Kidney (tissue), 14 donors: Measurements from ENCODE around the gene KCNG2. TPM values are rescaled to one million over a fixed set of nuclear protein-coding genes. Genes with fewer than 3 reads are reported as not detected.

Source experiments
- DNase-seq, 5 donors: peaks; one replicate each; pipeline ENCODE4 v3.0.0-alpha.2; 2013 to 2020
- FAIRE-seq: peaks from 2 replicates; lab custom pipeline; 2012; peaks lifted over from hg19 to GRCh38; lab: Jason Lieb, UNC
- H3K27ac ChIP-seq, 2 donors: one replicate each; pipeline ENCODE4 v1.7.0; 2013; ENCODE audit warnings: low read depth in 2 of 2, low read length in 2 of 2, inconsistent platforms in 1 of 2
- H3K27me3 ChIP-seq: one replicate; pipeline ENCODE4 v1.7.1; 2013; ENCODE audit warnings: low read length, inconsistent platforms; ENCODE audit not compliant: control insufficient read depth, insufficient read depth
- H3K36me3 ChIP-seq, 3 donors: one replicate each; pipeline versions ENCODE4 v1.7.0 to v1.7.1; 2013; ENCODE audit warnings: low read length in 3 of 3, control low read depth in 1 of 3, inconsistent platforms in 1 of 3; ENCODE audit not compliant: insufficient read depth in 3 of 3, control insufficient read depth in 2 of 3
- H3K4me1 ChIP-seq, 3 donors: one replicate each; pipeline versions ENCODE4 v1.7.0 to v1.7.1; 2013; ENCODE audit warnings: low read length in 3 of 3, inconsistent platforms in 1 of 3, low read depth in 1 of 3; ENCODE audit not compliant: control insufficient read depth in 2 of 3, insufficient read depth in 2 of 3
- H3K4me3 ChIP-seq, 3 donors: one replicate each; pipeline versions ENCODE4 v1.7.0 to v1.8.1; 2013; ENCODE audit warnings: low read length in 3 of 3, control low read depth in 1 of 3, inconsistent platforms in 1 of 3
- H3K9ac ChIP-seq, 3 donors: one replicate each; pipeline versions ENCODE4 v1.7.0 to v1.7.1; 2013; ENCODE audit warnings: low read length in 3 of 3, control low read depth in 1 of 3, inconsistent platforms in 1 of 3
- H3K9me3 ChIP-seq, 3 donors: one replicate each; pipeline versions ENCODE4 v1.7.0 to v1.7.1; 2013; ENCODE audit warnings: low read length in 3 of 3, control low read depth in 1 of 3, inconsistent platforms in 1 of 3; ENCODE audit not compliant: control insufficient read depth in 2 of 3, insufficient read depth in 1 of 3
- intact Hi-C: fragments of 100-400 bp; cut with DNase I; formaldehyde crosslinking; loops from one replicate; pipeline ENCODE4 v1.11.1; 2022
- polyA plus RNA-seq: library from polyadenylated mRNA; stranded (reverse); fragments of 350-450 nt; fragmentation: Illumina TruSeq; extraction: RNeasy Lipid Tissue Mini Kit (QIAGEN cat#74804); gene quantifications from one replicate; pipeline ENCODE4 v1.2.3, GENCODE V29; 2014; ENCODE audit warnings: low read depth, low replicate concordance; ENCODE audit not compliant: insufficient read depth
- total RNA-seq: library from RNA; stranded (reverse); fragmentation: NEBNext Ultra II Directional; extraction: Animal tissue kit (Norgen Biotek cat#: 25700); gene quantifications from one replicate; pipeline ENCODE4 v1.2.1, GENCODE V29; 2021
- TF ChIP-seq, protein P1 (sequence below): IDR thresholded peaks from 3 replicates; pipeline ENCODE4 v1.5.1; 2012; ENCODE audit warnings: mild to moderate bottlenecking, moderate library complexity, borderline replicate concordance; ENCODE audit not compliant: insufficient read depth; ENCODE audit errors: extremely low read depth
- donor health status: control.
- donor health status: control.
- donor health status: control.
- donor health status: control.
- donor health status: control.
- donor health status: DM: yes; HTN: yes; CAD: no.
- donor health status: Normal renal cell carcinoma (clear cell type).

KCNG2 gene
- total and polyA plus RNA-seq, 2 donors from 2014 or later = 0.76 TPM; not detected in 1

DNA sequence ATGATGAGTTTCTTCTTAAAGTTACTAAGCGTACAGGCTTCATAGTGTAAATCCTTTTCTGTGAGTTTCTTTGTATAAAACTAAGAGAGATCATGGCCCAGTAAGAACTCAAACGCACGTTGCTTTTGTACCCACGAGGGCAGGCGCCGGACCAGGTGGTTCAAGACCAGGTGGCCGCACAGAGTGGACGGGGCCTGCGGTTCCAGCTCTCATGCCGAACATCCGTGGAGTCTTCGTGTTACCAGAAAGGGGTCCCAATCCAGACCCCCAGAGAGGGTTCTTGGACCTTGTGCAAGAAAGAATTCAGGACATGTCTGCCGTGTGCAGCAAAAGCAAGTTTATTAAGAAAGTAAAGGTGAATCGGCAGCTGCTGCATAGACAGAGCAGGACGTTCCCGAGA is 53.0 kb downstream of the KCNG2 start:
- no peaks in the 10 kb centered on the region for H3K4me1 ChIP-seq
- H3K27me3 ChIP-seq = no peaks in the 10 kb centered on the region
- no peak for FAIRE-seq
- no peaks in the 10 kb centered on the region for H3K36me3 ChIP-seq
- DNase-seq = no peak
- no peak overlapping the region for H3K27ac ChIP-seq
- TF ChIP-seq, protein P1, sequence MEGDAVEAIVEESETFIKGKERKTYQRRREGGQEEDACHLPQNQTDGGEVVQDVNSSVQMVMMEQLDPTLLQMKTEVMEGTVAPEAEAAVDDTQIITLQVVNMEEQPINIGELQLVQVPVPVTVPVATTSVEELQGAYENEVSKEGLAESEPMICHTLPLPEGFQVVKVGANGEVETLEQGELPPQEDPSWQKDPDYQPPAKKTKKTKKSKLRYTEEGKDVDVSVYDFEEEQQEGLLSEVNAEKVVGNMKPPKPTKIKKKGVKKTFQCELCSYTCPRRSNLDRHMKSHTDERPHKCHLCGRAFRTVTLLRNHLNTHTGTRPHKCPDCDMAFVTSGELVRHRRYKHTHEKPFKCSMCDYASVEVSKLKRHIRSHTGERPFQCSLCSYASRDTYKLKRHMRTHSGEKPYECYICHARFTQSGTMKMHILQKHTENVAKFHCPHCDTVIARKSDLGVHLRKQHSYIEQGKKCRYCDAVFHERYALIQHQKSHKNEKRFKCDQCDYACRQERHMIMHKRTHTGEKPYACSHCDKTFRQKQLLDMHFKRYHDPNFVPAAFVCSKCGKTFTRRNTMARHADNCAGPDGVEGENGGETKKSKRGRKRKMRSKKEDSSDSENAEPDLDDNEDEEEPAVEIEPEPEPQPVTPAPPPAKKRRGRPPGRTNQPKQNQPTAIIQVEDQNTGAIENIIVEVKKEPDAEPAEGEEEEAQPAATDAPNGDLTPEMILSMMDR = no peak
- H3K9me3 ChIP-seq = no peaks in the 10 kb centered on the region
- intact Hi-C loops = no loop called here
- no peak overlapping the region for H3K9ac ChIP-seq
- no peak overlapping the region for H3K4me3 ChIP-seq

DNA sequence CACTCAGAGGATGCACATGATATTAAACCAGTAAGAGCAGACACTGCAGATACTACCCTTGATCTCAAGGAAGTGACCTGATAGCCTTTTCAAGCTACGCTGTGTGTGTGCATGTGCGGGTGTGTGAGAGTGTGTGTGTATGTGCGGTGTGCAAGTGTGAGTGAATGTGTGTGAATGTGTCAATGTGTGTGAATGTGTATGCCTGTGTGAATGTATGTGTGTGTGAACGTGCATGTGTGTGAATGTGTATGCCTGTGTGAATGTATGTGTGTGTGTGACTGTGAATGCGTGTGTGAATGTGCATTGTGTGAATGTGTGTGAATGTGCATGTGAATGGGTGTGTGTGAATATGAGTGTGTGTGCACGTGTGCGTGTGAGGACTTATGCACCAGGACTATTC is 53.8 kb downstream of the KCNG2 start:
- H3K27ac ChIP-seq = no peak overlapping the region
- H3K9ac ChIP-seq = no peak overlapping the region
- no peak for DNase-seq
- TF ChIP-seq, protein P1 = no peak
- H3K9me3 ChIP-seq = no peaks in the 10 kb centered on the region
- H3K4me3 ChIP-seq = no peak overlapping the region
- intact Hi-C loops = no loop called here
- FAIRE-seq = no peak
- H3K4me1 ChIP-seq = no peaks in the 10 kb centered on the region
- H3K36me3 ChIP-seq = no peaks in the 10 kb centered on the region
- H3K27me3 ChIP-seq = no peaks in the 10 kb centered on the region

GRCh38 chr18:79851950-79852349 is 54.2 kb downstream of the KCNG2 start:
- Histone ChIP-seq H3K9ac (no peak overlapping the region), H3K36me3 (no peaks in the 10 kb centered on the region), H3K27me3 (no peaks in the 10 kb centered on the region), H3K9me3 (no peaks in the 10 kb centered on the region), H3K4me3 (no peak overlapping the region), H3K4me1 (no peaks in the 10 kb centered on the region), H3K27ac (no peak overlapping the region)
- intact Hi-C loops = no loop called here
- DNase-seq (no peak), FAIRE-seq (no peak)
- TF ChIP-seq, protein P1 = no peak
